NT2/D1 (cell line): ENCODE data around the gene TMEM131.

ENCODE experiments used
- SUZ12 ChIP-seq: IDR thresholded peaks from 2 replicates; pipeline ENCODE4 v1.6.1; 2011; ENCODE audit not compliant: insufficient read length, insufficient read depth; ENCODE audit errors: extremely low read depth
- YY1 ChIP-seq: IDR thresholded peaks from 2 replicates; pipeline ENCODE4 v1.6.1; 2011; ENCODE audit not compliant: insufficient read length, insufficient read depth
- ZNF274 ChIP-seq: IDR thresholded peaks from 2 replicates; pipeline ENCODE4 v1.6.1; 2011; ENCODE audit warnings: mild to moderate bottlenecking, low read depth, low read length

DNA sequence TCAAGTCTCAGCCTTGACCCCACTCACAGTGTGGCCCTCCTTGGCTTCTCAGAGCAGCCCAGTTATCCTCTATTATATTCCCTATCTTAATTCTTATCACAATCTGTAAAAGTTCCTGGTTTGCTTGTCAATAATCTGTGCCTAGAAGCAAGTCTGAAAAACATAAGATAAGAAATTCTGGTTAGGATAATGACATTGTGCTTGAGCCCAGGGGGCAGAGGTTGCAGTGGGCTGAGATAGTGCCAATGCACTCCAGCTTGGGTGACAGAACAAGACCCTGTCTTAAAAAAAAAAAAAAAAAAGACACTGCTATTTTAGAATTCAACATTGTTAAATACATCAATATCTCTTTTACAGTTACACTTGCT lies 63.9 kb downstream of the TMEM131 start:
- TF ChIP-seq ZNF274 (no peak), YY1 (no peak), SUZ12 (no peak)
